Ascending aorta (tissue), 2 donors: ENCODE results near the gene MAN2A1. TPM values are rescaled to one million over a fixed set of nuclear protein-coding genes. Genes with fewer than 3 reads are reported as not detected.
A peak's percentile ranks its signal among the peaks of the same experiment; 100 is the strongest.

Source experiments
- DNase-seq, 2 donors: peaks; one replicate each; pipeline ENCODE4 v3.0.0-alpha.2; 2019; ENCODE audit warnings: low spot score in 2 of 2
- H3K27ac ChIP-seq, 2 donors: fragments of 200-600 bp; sonication (generic); one replicate each; pipeline ENCODE4 v1.5.1; 2016 to 2017; ENCODE audit warnings: mild to moderate bottlenecking in 1 of 2
- H3K27me3 ChIP-seq: fragments of 200-600 bp; sonication (generic); one replicate; pipeline ENCODE4 v1.5.1; 2017
- H3K36me3 ChIP-seq, 2 donors: fragments of 200-600 bp; sonication (generic); one replicate each; pipeline ENCODE4 v1.5.1; 2016
- H3K4me1 ChIP-seq, 2 donors: fragments of 200-600 bp; sonication (generic); one replicate each; pipeline ENCODE4 v1.5.1; 2016 to 2017; ENCODE audit warnings: mild to moderate bottlenecking in 1 of 2
- H3K4me3 ChIP-seq, 2 donors: fragments of 200-600 bp; sonication (generic); one replicate each; pipeline ENCODE4 v1.5.1; 2016 to 2017; ENCODE audit warnings: mild to moderate bottlenecking in 1 of 2
- H3K9me3 ChIP-seq, 2 donors: fragments of 200-600 bp; sonication (generic); one replicate each; pipeline ENCODE4 v1.5.1; 2016
- intact Hi-C: fragments of 100-400 bp; cut with DNase I; formaldehyde crosslinking; loops from one replicate; pipeline ENCODE4 v1.15.1; 2023
- total RNA-seq: library from RNA; depleted of rRNA; stranded (reverse); fragments of >200 nt; gene quantifications from one replicate; pipeline ENCODE4 v1.1.0, GENCODE V29; 2016
- TF ChIP-seq, protein P1 (sequence below), 3 experiments: fragments of 200-600 bp in 2 of 3; fragments of 450-650 bp in 1 of 3; sonication (generic) in 2 of 3; IDR thresholded peaks; one replicate each; pipeline ENCODE4 v1.5.1; 2016 to 2019; ENCODE audit warnings: antibody characterized with exemption in 3 of 3, mild to moderate bottlenecking in 1 of 3, moderate library complexity in 1 of 3

Gene MAN2A1
- total RNA-seq, 1 donor from 2014 or later = 37.0 TPM

DNA sequence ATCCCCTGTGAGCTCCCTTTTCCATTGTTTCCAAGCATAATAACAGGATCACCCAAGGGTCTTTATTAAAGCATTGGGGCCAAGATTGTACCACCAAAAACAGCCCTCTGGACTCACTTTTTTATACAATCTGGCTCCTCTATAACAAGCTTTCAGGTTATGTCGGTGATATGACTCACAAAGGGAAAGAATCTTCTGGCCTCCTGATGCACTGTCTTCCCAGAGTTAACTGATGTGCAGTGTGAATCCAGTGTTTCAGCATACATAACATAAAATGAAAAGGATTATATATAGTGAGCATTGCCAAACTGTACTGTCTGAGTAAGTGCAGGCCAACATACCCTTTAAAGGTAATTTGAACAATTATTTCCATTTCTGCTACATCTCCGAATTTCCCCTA, 33.9 kb upstream of the MAN2A1 start:
- DNase-seq = no peak
- intact Hi-C loops = no loop called here
- TF ChIP-seq, protein P1, sequence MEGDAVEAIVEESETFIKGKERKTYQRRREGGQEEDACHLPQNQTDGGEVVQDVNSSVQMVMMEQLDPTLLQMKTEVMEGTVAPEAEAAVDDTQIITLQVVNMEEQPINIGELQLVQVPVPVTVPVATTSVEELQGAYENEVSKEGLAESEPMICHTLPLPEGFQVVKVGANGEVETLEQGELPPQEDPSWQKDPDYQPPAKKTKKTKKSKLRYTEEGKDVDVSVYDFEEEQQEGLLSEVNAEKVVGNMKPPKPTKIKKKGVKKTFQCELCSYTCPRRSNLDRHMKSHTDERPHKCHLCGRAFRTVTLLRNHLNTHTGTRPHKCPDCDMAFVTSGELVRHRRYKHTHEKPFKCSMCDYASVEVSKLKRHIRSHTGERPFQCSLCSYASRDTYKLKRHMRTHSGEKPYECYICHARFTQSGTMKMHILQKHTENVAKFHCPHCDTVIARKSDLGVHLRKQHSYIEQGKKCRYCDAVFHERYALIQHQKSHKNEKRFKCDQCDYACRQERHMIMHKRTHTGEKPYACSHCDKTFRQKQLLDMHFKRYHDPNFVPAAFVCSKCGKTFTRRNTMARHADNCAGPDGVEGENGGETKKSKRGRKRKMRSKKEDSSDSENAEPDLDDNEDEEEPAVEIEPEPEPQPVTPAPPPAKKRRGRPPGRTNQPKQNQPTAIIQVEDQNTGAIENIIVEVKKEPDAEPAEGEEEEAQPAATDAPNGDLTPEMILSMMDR (IDR thresholded peaks at IDR 0.05) = no peak

DNA sequence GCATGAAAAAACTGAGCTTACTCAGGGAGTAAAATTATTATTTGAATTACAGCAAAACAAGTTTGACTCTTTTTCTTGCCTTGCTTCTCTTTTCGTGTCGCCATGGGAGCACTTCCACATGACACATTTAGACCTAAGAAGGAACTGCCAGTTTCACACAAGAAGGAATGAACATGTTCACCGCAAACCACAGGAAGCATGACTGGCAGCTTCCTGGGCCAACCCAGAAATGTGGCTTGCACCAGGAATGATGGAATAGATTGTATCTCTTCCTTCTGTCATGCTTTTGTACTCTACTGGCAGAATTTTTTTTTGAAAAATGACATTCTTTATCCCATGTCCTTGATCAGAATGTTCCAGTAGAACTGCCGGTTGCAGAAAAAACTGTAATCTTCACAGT, 32.9 kb upstream of the MAN2A1 start:
- Histone ChIP-seq H3K9me3 (no peaks in the 10 kb centered on the region), H3K4me3 (no peak overlapping the region), H3K27me3 (no peaks in the 10 kb centered on the region), H3K4me1 (peaks cover 5 to 16% of the 10 kb centered on the region in 2 donors), H3K27ac (peak overlapping the region; percentile 72 to 75), H3K36me3 (no peaks in the 10 kb centered on the region)
- peak; percentile 28 to 84 for DNase-seq
- intact Hi-C loops = no loop called here
- TF ChIP-seq, protein P1 (IDR thresholded peaks at IDR 0.05) = no peak

More for the DNA sequence above, 33.9 kb upstream of the MAN2A1 start:
- peaks cover 5 to 16% of the 10 kb centered on the region in 2 donors for H3K4me1 ChIP-seq
- H3K27ac ChIP-seq = peak overlapping the region in 1 of 2 donors; percentile 75
- H3K27me3 ChIP-seq = no peaks in the 10 kb centered on the region
- H3K9me3 ChIP-seq = no peaks in the 10 kb centered on the region
- H3K4me3 ChIP-seq = no peak overlapping the region
- no peaks in the 10 kb centered on the region for H3K36me3 ChIP-seq

DNA sequence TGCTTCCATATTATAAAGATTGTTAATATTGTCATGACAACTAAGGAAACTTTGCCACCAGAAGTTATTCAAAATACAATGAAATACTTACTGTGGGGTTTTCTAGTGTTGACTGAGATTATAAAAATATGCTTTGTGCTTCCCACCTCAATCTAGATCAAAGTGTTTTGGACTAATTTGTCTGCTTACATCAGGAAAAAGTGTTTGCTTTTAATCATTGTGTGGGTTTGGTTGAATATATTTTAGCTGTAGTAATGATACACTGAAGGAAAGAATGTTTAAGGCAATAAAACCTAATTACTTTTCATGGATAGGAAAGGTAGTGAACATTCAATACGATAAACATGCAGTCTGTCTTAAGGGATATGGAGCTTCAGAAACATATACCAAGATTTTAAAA, 29.8 kb upstream of the MAN2A1 start:
- TF ChIP-seq, protein P1 (IDR thresholded peaks at IDR 0.05) = no peak
- no peak overlapping the region for H3K27ac ChIP-seq
- H3K9me3 ChIP-seq = no peaks in the 10 kb centered on the region
- H3K4me3 ChIP-seq = no peak overlapping the region
- no peak for DNase-seq
- H3K4me1 ChIP-seq = peaks cover 5 to 16% of the 10 kb centered on the region in 2 donors
- intact Hi-C loops = no loop called here
- no peaks in the 10 kb centered on the region for H3K27me3 ChIP-seq
- no peaks in the 10 kb centered on the region for H3K36me3 ChIP-seq

DNA sequence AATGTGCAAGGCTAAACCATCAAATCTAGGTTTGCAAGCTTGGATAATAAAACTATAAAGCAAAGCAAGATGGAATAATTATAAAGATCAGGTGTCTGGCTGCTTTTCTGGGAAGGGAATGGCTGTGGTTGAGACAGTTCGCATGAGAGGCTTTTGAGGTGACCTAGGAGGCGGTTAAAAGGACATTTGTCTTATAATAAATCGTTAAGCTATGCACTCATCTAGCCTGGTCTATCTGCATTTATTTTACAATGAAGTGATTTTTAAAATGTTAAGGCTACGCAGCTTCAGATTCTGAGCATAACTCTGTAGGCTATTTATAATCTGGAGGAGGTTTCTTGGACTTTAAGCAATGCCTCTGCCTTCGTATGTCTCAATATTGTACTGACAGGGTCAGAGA, 29.4 kb upstream of the MAN2A1 start:
- Histone ChIP-seq H3K27me3 (no peaks in the 10 kb centered on the region), H3K36me3 (no peaks in the 10 kb centered on the region), H3K27ac (no peak overlapping the region), H3K4me1 (peaks cover 5 to 16% of the 10 kb centered on the region in 2 donors), H3K4me3 (no peak overlapping the region), H3K9me3 (no peaks in the 10 kb centered on the region)
- intact Hi-C loops = no loop called here
- DNase-seq = no peak
- TF ChIP-seq, protein P1 (IDR thresholded peaks at IDR 0.05) = no peak

DNA sequence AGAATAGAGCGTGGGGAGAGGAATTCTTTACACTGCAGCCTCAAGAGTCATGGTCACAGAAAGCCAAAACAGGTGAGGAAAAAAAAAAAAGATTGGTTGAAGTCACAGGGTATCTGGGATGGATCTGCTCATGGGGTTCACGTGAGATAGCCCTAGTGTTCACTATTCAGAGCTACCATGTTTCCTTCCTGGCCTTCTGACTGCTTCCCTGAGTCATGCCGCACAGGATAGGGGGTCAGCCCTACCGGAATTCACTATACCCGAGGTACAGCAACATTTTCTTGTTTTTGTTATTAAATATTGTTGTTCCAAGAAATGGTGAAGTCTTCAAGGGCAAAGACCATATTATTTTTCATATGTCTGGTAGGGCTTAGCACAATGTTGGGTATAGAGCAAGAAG, 21.5 kb upstream of the MAN2A1 start:
- Histone ChIP-seq H3K4me1 (no peaks in the 10 kb centered on the region), H3K36me3 (no peaks in the 10 kb centered on the region), H3K9me3 (no peaks in the 10 kb centered on the region), H3K4me3 (no peak overlapping the region), H3K27ac (no peak overlapping the region), H3K27me3 (no peaks in the 10 kb centered on the region)
- no peak for DNase-seq
- TF ChIP-seq, protein P1 (IDR thresholded peaks at IDR 0.05) = no peak
- intact Hi-C loops = no loop called here
